Mesenteric fat pad (tissue), 1 donor: ENCODE measurements around the gene RFX1. TPM values are rescaled to one million over a fixed set of nuclear protein-coding genes. Genes with fewer than 3 reads are reported as not detected.
"Not testable (repeated sequence)": the region's sequence is repeated elsewhere in the genome, so short reads cannot be mapped to it uniquely, and the experiment has no call there.

Source experiments
- DNase-seq: peaks from one replicate; pipeline ENCODE4 v3.0.0-alpha.2; 2020; ENCODE audit warnings: low spot score
- long read RNA-seq: library from polyadenylated mRNA; unstranded; transcript quantifications from one replicate; pipeline ENCODE4 v2.0.0, GENCODE V29; 2020
- total RNA-seq: library from RNA; stranded (reverse); fragmentation: NEBNext Ultra II Directional; extraction: Animal tissue kit (Norgen Biotek cat#: 25700); gene quantifications from one replicate; pipeline ENCODE4 v1.2.1, GENCODE V29; 2021
- donor health status: DM: yes; HTN: yes; CAD: no.

RFX1 gene
- total RNA-seq, result 12.2 TPM
- long read RNA-seq, partial matches to known transcripts, result 0 of 4 reads
- long read RNA-seq, other reads (novel, unspliced or antisense), result 4 of 4 reads

GRCh38 chr19:14006085-14006765 lies at the start of gene RFX1:
TSS of gene RFX1 (minus strand) at chr19:14006320. CDS start at chr19:13993843, 12,477 bp downstream.
- peak; percentile 100 for DNase-seq

DNA sequence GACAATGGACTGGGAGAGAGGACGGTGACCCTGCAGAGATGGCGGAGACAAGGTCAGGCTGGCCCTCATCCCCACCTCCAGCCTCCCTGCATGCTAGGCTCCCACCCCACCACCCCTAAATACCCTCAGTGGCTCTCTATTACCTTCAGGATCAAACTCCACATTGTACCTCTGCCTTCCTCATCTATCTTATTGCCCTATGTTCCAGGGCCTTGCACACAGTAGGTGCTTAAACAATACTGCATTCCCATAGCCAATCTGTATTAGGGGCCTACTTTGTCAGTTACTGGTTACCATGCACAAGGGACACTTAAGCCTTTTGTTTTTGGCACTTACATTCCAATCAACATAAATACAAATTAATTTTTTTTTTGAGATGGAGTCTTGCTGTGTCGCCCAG lies 49.3 kb upstream of the RFX1 start:
- DNase-seq, result no peak

DNA sequence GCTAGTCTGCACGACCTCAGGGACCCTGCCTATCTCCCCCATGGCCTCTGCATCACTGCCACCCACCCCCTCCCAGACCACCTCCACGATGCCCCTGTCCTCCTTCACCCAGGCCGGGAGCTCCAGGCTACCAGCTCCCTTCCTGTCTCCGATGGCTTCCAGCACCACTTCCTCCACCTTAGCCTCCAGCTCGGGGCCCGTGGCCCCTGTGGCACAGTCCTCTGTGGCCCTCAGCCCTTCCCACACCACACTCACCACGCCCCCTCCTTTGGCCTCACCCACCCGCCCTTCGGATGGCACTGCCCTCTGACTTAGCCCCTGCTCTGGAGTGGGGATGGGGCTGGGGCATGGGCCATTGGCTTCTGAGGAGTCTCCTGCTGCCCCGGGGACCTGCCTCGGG lies 48.6 kb upstream of the RFX1 start:
- DNase-seq, result no peak

DNA sequence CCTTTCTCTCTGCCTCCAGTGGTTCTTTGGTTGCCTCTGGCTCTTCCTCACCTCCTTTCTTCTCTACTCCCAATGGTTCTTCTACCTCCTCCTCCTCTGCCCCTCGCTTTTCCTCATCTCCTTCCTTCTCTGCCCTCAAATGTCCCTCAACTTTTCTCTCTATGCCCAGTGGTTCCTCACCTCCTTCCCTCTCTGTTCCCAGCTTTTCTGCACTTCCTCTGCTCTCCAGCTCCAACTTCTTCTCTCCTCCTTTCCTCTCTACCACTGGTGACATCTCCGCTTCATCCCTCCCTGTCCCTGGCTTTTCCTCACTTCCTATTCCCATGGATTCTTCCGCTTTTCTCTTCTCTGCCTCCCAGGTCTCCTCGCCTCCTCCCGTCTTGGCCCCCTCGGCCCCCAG lies 48.0 kb upstream of the RFX1 start:
- DNase-seq, result no peak

DNA sequence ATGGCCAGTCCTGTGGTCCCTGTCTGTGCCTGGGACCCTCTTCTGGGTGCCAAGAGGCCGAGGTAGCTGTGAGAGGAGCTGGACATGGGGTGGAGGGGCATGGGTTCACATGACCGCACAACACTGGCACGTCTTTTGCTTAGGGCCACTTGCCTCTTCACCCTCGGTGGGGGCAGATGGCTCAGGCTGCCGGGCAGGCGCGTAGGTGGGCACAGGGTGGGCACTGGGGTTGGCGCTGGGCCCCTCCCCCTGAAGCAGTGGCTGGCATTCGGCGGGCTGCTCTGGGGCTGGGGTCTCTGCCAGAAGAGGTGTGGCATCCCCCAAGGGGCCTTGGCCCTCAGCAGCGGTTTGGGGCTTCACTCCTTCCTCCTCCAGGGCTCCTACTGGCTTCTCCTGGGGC lies 47.4 kb upstream of the RFX1 start:
- no peak for DNase-seq

- no peak for DNase-seq
Observed at GRCh38 chr19:14053032-14053431, 46.9 kb upstream of the RFX1 start.

DNA sequence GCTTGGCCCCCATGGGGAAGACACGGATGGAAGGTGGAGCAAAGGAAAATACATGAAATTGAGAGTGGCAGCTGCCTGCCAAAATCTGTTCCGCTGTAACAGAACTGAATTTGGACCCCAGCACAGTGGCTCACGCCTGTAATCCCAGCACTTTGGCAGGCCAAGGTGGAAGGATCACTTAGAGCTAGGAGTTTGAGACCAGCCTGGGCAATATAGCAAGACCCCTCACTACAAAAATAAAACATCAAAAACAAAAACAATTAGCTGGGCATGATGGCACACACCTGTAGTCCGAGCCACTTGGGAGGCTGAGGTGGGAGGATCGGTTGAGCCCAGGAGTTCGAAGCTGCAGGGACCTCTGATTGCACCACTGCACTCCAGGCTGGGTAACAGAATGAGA lies 46.4 kb upstream of the RFX1 start:
- DNase-seq, result no peak

GRCh38 chr19:14051980-14052379 lies 45.9 kb upstream of the RFX1 start:
- no peak for DNase-seq

GRCh38 chr19:14050961-14051360 lies 44.8 kb upstream of the RFX1 start:
- DNase-seq, result not testable (repeated sequence)

DNA sequence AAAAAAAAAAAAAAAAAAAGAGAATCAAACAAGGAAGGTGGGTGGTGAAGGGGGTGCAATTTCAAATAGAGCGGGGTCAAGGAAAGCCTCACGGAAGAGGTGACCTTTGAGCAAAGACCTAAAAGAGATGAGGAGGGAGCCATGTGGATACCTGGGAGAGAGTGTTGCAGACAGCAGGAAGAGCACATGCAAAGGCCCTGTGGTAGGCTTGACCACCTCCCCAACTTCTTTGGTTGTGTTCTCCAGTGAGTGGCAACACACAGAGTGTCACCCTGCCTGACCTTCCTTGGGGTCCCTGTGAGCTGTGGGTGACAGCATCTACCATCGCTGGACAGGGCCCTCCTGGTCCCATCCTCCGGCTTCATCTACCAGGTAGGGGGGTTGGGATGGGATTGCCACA lies 44.4 kb upstream of the RFX1 start:
- DNase-seq, result no peak

DNA sequence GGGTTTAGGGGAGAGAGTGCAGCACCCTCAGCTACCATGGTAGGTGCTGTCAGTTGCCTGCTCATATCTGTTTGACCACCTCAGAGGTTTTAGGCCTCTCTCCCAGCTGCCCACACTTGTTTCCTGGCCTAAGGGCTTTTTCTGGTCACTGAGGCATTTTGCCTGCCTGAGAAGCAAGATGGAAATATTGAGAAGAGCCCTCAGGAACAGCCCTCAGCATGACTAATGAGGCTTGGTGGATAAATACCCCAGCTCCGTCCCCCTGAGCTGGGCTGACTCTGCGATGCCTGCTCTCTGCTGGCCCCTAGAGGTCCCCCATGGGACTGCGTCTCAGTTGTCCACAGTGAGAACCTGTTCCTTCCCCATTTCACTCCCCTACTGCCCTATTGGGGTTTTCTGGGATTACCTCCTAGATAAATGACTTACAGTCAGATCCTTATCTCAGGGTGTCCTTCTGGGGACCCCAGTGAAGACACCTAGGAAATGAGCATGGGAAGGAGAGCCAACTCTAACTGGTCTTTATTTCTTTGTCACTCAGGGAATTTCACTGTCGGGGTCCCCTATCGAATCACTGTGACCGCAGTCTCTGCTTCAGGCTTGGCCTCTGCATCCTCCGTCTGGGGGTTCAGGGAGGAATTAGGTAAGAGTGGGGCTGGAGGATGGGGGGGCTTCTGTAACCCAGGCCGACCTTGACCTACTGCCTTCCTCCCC lies 42.5 kb upstream of the RFX1 start:
- DNase-seq, result no peak

GRCh38 chr19:14047866-14048265 lies 41.7 kb upstream of the RFX1 start:
- not testable (repeated sequence) for DNase-seq

DNA sequence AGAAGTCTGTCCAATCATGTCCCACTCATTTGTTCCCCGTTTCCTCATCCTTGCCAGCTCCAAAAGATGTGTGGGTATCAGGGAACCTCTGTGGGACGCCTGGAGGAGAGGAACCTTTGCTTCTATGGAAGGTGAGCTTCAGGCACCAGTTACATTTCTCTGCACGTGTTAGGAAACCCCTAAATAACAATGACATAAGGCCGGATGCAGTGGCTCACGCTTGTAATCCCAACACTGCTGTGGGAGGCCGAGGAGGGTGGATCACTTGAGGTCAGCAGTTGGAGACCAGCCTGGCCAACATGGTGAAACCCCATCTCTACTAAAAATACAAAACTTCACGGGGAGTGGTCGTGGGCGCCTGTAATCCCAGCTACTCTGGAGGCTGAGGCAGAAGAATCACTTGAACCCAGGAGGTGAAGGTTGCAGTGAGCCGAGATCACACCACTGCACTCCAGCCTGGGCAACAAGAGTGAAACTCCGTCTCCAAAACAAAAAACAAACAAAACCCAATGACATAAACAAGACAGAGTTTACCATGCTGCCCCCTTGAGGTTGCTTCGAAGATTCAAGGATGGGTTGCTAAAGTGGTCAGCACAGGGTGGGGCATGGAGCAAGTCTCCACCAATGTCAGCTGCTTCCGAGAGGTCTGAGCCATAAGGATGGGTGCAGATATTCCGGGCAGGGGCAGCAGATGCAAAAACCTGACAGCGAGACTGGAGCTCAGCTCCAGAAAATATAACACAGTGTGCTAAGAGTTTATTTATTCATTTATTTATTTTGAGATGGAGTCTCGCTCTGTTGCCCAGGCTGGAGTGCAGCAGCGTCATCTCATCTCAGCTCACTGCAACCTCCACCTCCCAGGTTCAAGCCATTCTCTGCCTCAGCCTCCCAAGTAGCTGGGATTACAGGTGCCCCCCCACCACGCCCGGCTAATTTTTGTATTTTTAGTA lies 36.8 kb upstream of the RFX1 start:
- not testable (repeated sequence) for DNase-seq

GRCh38 chr19:14039181-14039580 lies 33.1 kb upstream of the RFX1 start:
- no peak for DNase-seq

- DNase-seq, result no peak
Observed at GRCh38 chr19:14035706-14036105, 29.6 kb upstream of the RFX1 start.

- not testable (repeated sequence) for DNase-seq
Observed at GRCh38 chr19:14035159-14035558, 29.0 kb upstream of the RFX1 start.

- DNase-seq, result no peak
Observed at GRCh38 chr19:14033946-14034345, 27.8 kb upstream of the RFX1 start.

DNA sequence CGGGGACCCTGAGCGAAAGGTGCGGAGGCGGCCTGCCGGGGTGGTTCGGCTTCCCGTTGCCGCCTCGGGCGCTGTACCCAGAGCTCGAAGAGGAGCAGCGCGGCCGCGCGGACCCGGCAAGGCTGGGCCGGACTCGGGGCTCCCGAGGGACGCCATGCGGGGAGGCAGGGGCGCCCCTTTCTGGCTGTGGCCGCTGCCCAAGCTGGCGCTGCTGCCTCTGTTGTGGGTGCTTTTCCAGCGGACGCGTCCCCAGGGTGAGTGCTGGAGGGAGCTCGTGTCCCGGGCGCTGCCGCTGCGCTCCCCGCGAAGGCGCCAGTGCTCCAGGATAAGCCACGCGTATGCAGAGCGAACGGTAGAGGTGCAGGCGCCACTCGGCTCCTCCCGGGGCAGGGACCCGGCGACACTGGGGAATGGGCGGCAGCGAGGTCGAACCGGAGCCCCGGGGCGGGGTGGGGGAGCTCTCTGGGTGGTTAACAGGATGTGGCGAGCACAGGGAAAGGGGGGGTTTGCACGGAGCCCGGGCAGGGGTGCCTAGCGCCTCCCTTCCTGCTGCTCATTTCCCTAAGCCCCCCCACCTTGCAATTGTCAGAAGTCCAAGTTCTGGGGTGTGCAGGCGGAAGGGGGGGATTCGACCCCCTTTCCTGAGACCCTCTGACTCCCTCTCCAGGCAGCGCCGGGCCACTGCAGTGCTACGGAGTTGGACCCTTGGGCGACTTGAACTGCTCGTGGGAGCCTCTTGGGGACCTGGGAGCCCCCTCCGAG lies 25.8 kb upstream of the RFX1 start, which contains the start of gene IL27RA:
TSS of gene IL27RA (plus strand) at position 44 of the 762 bp plus-strand sequence. CDS start at position 155, 111 bp downstream.
- no peak for DNase-seq

GRCh38 chr19:14030997-14031718 lies 25.0 kb upstream of the RFX1 start:
- DNase-seq, result no peak

- DNase-seq, result no peak
Observed at GRCh38 chr19:14028901-14029300, 22.8 kb upstream of the RFX1 start.
